Smooth muscle cell (in vitro differentiated cells): ENCODE results near the gene CSPG5. TPM values are rescaled to one million over a fixed set of nuclear protein-coding genes. Genes with fewer than 3 reads are reported as not detected.

ENCODE experiments used
- DNase-seq: peaks from one replicate; lab custom pipeline; 2025; ENCODE audit not compliant: unreplicated experiment; lab: John Stamatoyannopoulos, UW
- H2AFZ ChIP-seq: fragments of 200-600 bp; sonication (generic); 2 replicates; pipeline ENCODE4 v1.6.0; 2016; ENCODE audit warnings: antibody characterized with exemption, low read depth, mild to moderate bottlenecking
- H3F3A ChIP-seq: fragments of 200-600 bp; sonication (generic); 2 replicates; pipeline ENCODE4 v1.6.0; 2017; ENCODE audit warnings: antibody characterized with exemption, low read depth
- H3K27ac ChIP-seq: fragments of 200-600 bp; sonication (generic); 2 replicates; pipeline ENCODE4 v1.5.1; 2016; ENCODE audit warnings: low read depth, mild to moderate bottlenecking
- H3K27me3 ChIP-seq: fragments of 200-600 bp; sonication (generic); 2 replicates; pipeline ENCODE4 v1.6.1; 2016; ENCODE audit warnings: low read depth, mild to moderate bottlenecking
- H3K36me3 ChIP-seq: fragments of 200-600 bp; sonication (generic); 2 replicates; pipeline ENCODE4 v1.5.1; 2016; ENCODE audit warnings: low read depth
- H3K4me1 ChIP-seq: fragments of 200-600 bp; sonication (generic); 2 replicates; pipeline ENCODE4 v1.5.1; 2016; ENCODE audit warnings: low read depth
- H3K4me2 ChIP-seq: fragments of 200-600 bp; sonication (generic); 2 replicates; pipeline ENCODE4 v1.6.0; 2016; ENCODE audit warnings: mild to moderate bottlenecking
- H3K4me3 ChIP-seq: fragments of 200-600 bp; sonication (generic); 2 replicates; pipeline ENCODE4 v1.5.1; 2016; ENCODE audit warnings: mild to moderate bottlenecking
- H3K79me2 ChIP-seq: fragments of 200-600 bp; sonication (generic); 2 replicates; pipeline ENCODE4 v1.6.0; 2016; ENCODE audit warnings: low read depth, mild to moderate bottlenecking
- H3K9ac ChIP-seq: fragments of 200-600 bp; sonication (generic); 2 replicates; pipeline ENCODE4 v1.6.0; 2016; ENCODE audit warnings: low read depth
- H3K9me3 ChIP-seq: fragments of 200-600 bp; sonication (generic); replicated peaks from 2 replicates; pipeline ENCODE4 v1.5.1; 2016; ENCODE audit warnings: low read depth
- H4K20me1 ChIP-seq: fragments of 200-600 bp; sonication (generic); 2 replicates; pipeline ENCODE4 v1.6.0; 2016; ENCODE audit warnings: low read depth
- WGBS: methylation state at CpG from one replicate; pipeline ENCODE4 v1.1.7; 2016; ENCODE audit warnings: low lambda C conversion rate; 5-methylcytosine and 5-hydroxymethylcytosine counted together
- polyA plus RNA-seq: library from polyadenylated mRNA; unstranded; fragments of >200 nt; fragmentation: Nextera tagmentation; extraction: Ambion mirVana; gene quantifications from 2 replicates; pipeline ENCODE4 v1.2.1, GENCODE V29; 2016
- total RNA-seq: library from RNA; depleted of rRNA; stranded (reverse); fragments of >200 nt; gene quantifications from 2 replicates; pipeline ENCODE4 v1.2.3, GENCODE V29; 2014
- TF ChIP-seq, protein P1 (sequence below): fragments of 200-600 bp; sonication (generic); IDR thresholded peaks from 2 replicates; pipeline ENCODE4 v1.5.1; 2017; ENCODE audit warnings: borderline replicate concordance, mild to moderate bottlenecking, antibody characterized with exemption; ENCODE audit not compliant: insufficient read depth, poor library complexity, severe bottlenecking

Gene CSPG5
- total and polyA plus RNA-seq, 2 experiments from 2014 or later, result 0.35 to 1.3 TPM

DNA sequence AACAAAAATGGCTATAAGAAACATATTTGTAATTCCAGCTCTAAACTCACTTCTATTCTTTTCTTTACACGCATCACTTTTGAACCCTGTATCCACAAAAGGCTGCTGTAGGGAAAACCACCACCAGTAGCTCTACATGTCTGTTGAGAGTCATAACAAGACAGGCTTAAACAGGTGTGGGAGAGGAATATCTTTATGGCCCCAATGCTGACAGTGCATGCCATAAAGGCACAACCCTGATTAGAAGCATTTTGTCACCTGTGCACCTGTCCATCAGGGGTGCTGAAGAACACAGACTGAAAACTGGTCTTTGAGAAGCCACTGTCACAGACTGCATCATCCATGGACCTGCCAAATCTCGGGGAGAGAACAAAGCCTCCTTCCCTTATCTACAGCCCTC lies 11.6 kb upstream of the CSPG5 start:
- peaks cover 9% of the 10 kb centered on the region for H3K36me3 ChIP-seq
- H3F3A ChIP-seq, result no peaks in the 10 kb centered on the region
- H2AFZ ChIP-seq, result no peak overlapping the region
- H3K27ac ChIP-seq, result no peak overlapping the region
- peaks cover 16% of the 10 kb centered on the region for H4K20me1 ChIP-seq
- no peaks in the 10 kb centered on the region for H3K27me3 ChIP-seq
- H3K79me2 ChIP-seq, result no peaks in the 10 kb centered on the region
- DNase-seq, result no peak
- H3K4me2 ChIP-seq, result no peak overlapping the region
- no peaks in the 10 kb centered on the region for H3K9me3 ChIP-seq
- H3K4me1 ChIP-seq, result no peaks in the 10 kb centered on the region
- no peak overlapping the region for H3K4me3 ChIP-seq
- 100% methylated on average over 2 of the region's 2 CpGs for WGBS
- TF ChIP-seq, protein P1, sequence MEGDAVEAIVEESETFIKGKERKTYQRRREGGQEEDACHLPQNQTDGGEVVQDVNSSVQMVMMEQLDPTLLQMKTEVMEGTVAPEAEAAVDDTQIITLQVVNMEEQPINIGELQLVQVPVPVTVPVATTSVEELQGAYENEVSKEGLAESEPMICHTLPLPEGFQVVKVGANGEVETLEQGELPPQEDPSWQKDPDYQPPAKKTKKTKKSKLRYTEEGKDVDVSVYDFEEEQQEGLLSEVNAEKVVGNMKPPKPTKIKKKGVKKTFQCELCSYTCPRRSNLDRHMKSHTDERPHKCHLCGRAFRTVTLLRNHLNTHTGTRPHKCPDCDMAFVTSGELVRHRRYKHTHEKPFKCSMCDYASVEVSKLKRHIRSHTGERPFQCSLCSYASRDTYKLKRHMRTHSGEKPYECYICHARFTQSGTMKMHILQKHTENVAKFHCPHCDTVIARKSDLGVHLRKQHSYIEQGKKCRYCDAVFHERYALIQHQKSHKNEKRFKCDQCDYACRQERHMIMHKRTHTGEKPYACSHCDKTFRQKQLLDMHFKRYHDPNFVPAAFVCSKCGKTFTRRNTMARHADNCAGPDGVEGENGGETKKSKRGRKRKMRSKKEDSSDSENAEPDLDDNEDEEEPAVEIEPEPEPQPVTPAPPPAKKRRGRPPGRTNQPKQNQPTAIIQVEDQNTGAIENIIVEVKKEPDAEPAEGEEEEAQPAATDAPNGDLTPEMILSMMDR, result no peak
- H3K9ac ChIP-seq, result no peak overlapping the region

DNA sequence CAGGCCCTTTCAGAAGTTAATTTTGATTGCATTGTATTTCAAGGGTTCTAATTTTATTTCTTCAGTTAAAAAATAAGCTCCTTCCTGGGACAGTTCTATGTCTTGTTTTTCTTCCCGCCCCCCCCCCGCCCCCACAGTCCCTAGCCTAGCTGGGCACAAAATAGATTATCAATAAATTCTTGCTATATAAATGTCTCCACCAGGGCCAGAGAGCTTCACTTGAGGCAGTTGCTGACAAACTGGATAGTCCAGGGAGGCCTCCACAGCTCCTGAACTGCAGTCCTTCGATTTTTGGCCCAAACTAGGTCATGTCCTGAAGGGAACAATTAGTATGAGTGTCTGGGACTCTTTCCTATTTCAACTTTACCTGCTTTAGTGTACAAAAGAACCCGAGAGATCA lies 9.9 kb upstream of the CSPG5 start:
- peaks cover 9% of the 10 kb centered on the region for H3K36me3 ChIP-seq
- no peaks in the 10 kb centered on the region for H3K27me3 ChIP-seq
- no peaks in the 10 kb centered on the region for H3K4me1 ChIP-seq
- 98% methylated on average over 4 of the region's 4 CpGs for WGBS
- H4K20me1 ChIP-seq, result peaks cover 5% of the 10 kb centered on the region
- H3K9ac ChIP-seq, result no peak overlapping the region
- H3K4me3 ChIP-seq, result no peak overlapping the region
- H3K27ac ChIP-seq, result no peak overlapping the region
- H3F3A ChIP-seq, result no peaks in the 10 kb centered on the region
- no peak overlapping the region for H3K4me2 ChIP-seq
- H2AFZ ChIP-seq, result no peak overlapping the region
- H3K9me3 ChIP-seq, result no peaks in the 10 kb centered on the region
- H3K79me2 ChIP-seq, result no peaks in the 10 kb centered on the region
- TF ChIP-seq, protein P1, result no peak
- DNase-seq, result no peak

DNA sequence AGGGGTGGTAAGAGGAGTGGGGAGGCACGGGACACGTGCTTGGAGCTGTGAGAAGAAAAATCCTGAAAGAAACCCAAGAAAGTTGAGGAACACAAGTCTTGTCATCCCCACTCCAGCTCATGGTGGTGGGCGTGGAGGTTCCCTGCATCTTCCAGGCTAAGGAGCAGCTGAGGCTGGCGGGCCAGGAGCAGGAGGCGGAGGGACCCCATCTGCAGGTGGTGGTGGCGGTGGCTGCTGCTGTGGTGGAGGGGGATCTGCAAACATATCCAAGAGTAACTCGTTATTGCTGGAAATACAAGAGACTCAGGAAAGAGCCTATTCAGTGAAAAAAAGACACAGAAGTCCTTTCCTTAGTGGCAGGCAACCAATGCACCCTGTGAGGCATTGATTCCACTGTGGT lies 9.4 kb upstream of the CSPG5 start:
- WGBS, result 99% methylated on average over 7 of the region's 7 CpGs
- Histone ChIP-seq H3F3A (no peaks in the 10 kb centered on the region), H3K9me3 (no peaks in the 10 kb centered on the region), H3K4me2 (no peak overlapping the region), H3K9ac (no peak overlapping the region), H4K20me1 (peaks cover 5% of the 10 kb centered on the region), H2AFZ (no peak overlapping the region), H3K36me3 (peaks cover 9% of the 10 kb centered on the region), H3K79me2 (no peaks in the 10 kb centered on the region), H3K27ac (no peak overlapping the region), H3K27me3 (no peaks in the 10 kb centered on the region), H3K4me3 (no peak overlapping the region), H3K4me1 (no peaks in the 10 kb centered on the region)
- TF ChIP-seq, protein P1, result no peak
- no peak for DNase-seq

DNA sequence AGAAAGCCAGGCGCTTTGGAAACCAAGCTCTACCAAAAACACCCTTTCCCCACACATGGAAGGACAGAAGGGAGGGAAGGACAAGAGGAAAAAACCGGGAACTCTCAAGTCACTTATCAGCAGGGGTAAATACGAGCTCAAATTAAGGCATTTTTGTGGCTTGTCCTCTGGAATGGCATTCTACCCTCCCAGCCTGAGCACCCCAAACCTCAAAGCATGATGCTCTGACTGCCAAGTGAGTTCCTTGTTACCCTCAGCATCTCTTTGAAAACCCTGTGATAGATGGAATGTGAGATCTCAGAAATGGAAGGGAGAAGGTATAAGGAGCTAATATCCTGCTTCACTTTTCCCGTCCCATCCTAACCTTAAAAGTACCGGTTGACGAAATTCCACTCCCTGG lies 8.1 kb upstream of the CSPG5 start:
- no peaks in the 10 kb centered on the region for H3K4me1 ChIP-seq
- no peak for DNase-seq
- no peaks in the 10 kb centered on the region for H3K27me3 ChIP-seq
- H4K20me1 ChIP-seq, result peaks cover 5% of the 10 kb centered on the region
- WGBS, result 89% methylated on average over 6 of the region's 6 CpGs
- no peaks in the 10 kb centered on the region for H3K79me2 ChIP-seq
- TF ChIP-seq, protein P1, result no peak
- peaks cover 9% of the 10 kb centered on the region for H3K36me3 ChIP-seq
- no peaks in the 10 kb centered on the region for H3F3A ChIP-seq
- no peak overlapping the region for H3K9ac ChIP-seq
- H3K27ac ChIP-seq, result no peak overlapping the region
- no peak overlapping the region for H3K4me2 ChIP-seq
- no peaks in the 10 kb centered on the region for H3K9me3 ChIP-seq
- H3K4me3 ChIP-seq, result no peak overlapping the region
- no peak overlapping the region for H2AFZ ChIP-seq
